Kidney (tissue), 14 donors: ENCODE results near the gene AFAP1L2. TPM values are rescaled to one million over a fixed set of nuclear protein-coding genes. Genes with fewer than 3 reads are reported as not detected.
A peak's percentile ranks its signal among the peaks of the same experiment; 100 is the strongest.

Experiments used
- DNase-seq, 5 donors: peaks; one replicate each; pipeline ENCODE4 v3.0.0-alpha.2; 2013 to 2020
- FAIRE-seq: peaks from 2 replicates; lab custom pipeline; 2012; peaks lifted over from hg19 to GRCh38; lab: Jason Lieb, UNC
- H3K27ac ChIP-seq, 2 donors: one replicate each; pipeline ENCODE4 v1.7.0; 2013; ENCODE audit warnings: low read depth in 2 of 2, low read length in 2 of 2, inconsistent platforms in 1 of 2
- H3K27me3 ChIP-seq: one replicate; pipeline ENCODE4 v1.7.1; 2013; ENCODE audit warnings: low read length, inconsistent platforms; ENCODE audit not compliant: control insufficient read depth, insufficient read depth
- H3K36me3 ChIP-seq, 3 donors: one replicate each; pipeline versions ENCODE4 v1.7.0 to v1.7.1; 2013; ENCODE audit warnings: low read length in 3 of 3, control low read depth in 1 of 3, inconsistent platforms in 1 of 3; ENCODE audit not compliant: insufficient read depth in 3 of 3, control insufficient read depth in 2 of 3
- H3K4me1 ChIP-seq, 3 donors: one replicate each; pipeline versions ENCODE4 v1.7.0 to v1.7.1; 2013; ENCODE audit warnings: low read length in 3 of 3, inconsistent platforms in 1 of 3, low read depth in 1 of 3; ENCODE audit not compliant: control insufficient read depth in 2 of 3, insufficient read depth in 2 of 3
- H3K4me3 ChIP-seq, 3 donors: one replicate each; pipeline versions ENCODE4 v1.7.0 to v1.8.1; 2013; ENCODE audit warnings: low read length in 3 of 3, control low read depth in 1 of 3, inconsistent platforms in 1 of 3
- H3K9ac ChIP-seq, 3 donors: one replicate each; pipeline versions ENCODE4 v1.7.0 to v1.7.1; 2013; ENCODE audit warnings: low read length in 3 of 3, control low read depth in 1 of 3, inconsistent platforms in 1 of 3
- H3K9me3 ChIP-seq, 3 donors: one replicate each; pipeline versions ENCODE4 v1.7.0 to v1.7.1; 2013; ENCODE audit warnings: low read length in 3 of 3, control low read depth in 1 of 3, inconsistent platforms in 1 of 3; ENCODE audit not compliant: control insufficient read depth in 2 of 3, insufficient read depth in 1 of 3
- CTCF ChIP-seq: IDR thresholded peaks from 3 replicates; pipeline ENCODE4 v1.5.1; 2012; ENCODE audit warnings: mild to moderate bottlenecking, moderate library complexity, borderline replicate concordance; ENCODE audit not compliant: insufficient read depth; ENCODE audit errors: extremely low read depth
- intact Hi-C: fragments of 100-400 bp; cut with DNase I; formaldehyde crosslinking; loops from one replicate; pipeline ENCODE4 v1.11.1; 2022
- polyA plus RNA-seq: library from polyadenylated mRNA; stranded (reverse); fragments of 350-450 nt; fragmentation: Illumina TruSeq; extraction: RNeasy Lipid Tissue Mini Kit (QIAGEN cat#74804); gene quantifications from one replicate; pipeline ENCODE4 v1.2.3, GENCODE V29; 2014; ENCODE audit warnings: low read depth, low replicate concordance; ENCODE audit not compliant: insufficient read depth
- total RNA-seq: library from RNA; stranded (reverse); fragmentation: NEBNext Ultra II Directional; extraction: Animal tissue kit (Norgen Biotek cat#: 25700); gene quantifications from one replicate; pipeline ENCODE4 v1.2.1, GENCODE V29; 2021
- donor health status: control.
- donor health status: control.
- donor health status: control.
- donor health status: control.
- donor health status: control.
- donor health status: DM: yes; HTN: yes; CAD: no.
- donor health status: Normal renal cell carcinoma (clear cell type).

The AFAP1L2 gene
- total and polyA plus RNA-seq, 2 donors from 2014 or later, result 19.8 to 24.0 TPM

- no peaks in the 10 kb centered on the region for H3K9me3 ChIP-seq
- H3K27me3 ChIP-seq, result no peaks in the 10 kb centered on the region
- TF ChIP-seq CTCF, result no peak
- no peaks in the 10 kb centered on the region for H3K36me3 ChIP-seq
- H3K4me1 ChIP-seq, result peaks cover 11 to 18% (median 13%) of the 10 kb centered on the region in 3 donors
- H3K9ac ChIP-seq, result no peak overlapping the region
- DNase-seq, result no peak
- FAIRE-seq, result no peak
- intact Hi-C loops, result no loop called here
- no peak overlapping the region for H3K4me3 ChIP-seq
- no peak overlapping the region for H3K27ac ChIP-seq
Measured at GRCh38 chr10:114342976-114343375, 61.3 kb downstream of the AFAP1L2 start.

- Histone ChIP-seq H3K9me3 (no peaks in the 10 kb centered on the region), H3K4me3 (no peak overlapping the region), H3K36me3 (no peaks in the 10 kb centered on the region), H3K9ac (no peak overlapping the region), H3K27me3 (no peaks in the 10 kb centered on the region), H3K4me1 (peaks cover 7 to 15% (median 11%) of the 10 kb centered on the region in 3 donors), H3K27ac (no peak overlapping the region)
- DNase-seq, result no peak
- TF ChIP-seq CTCF, result no peak
- no peak for FAIRE-seq
- intact Hi-C loops, result no loop called here
Measured at GRCh38 chr10:114340816-114341215, 63.5 kb downstream of the AFAP1L2 start.

- peaks cover 0 to 4% (median 0%) of the 10 kb centered on the region in 3 donors for H3K4me1 ChIP-seq
- H3K4me3 ChIP-seq, result no peak overlapping the region
- TF ChIP-seq CTCF, result no peak
- no peak overlapping the region for H3K27ac ChIP-seq
- intact Hi-C loops, result no loop called here
- H3K9ac ChIP-seq, result no peak overlapping the region
- H3K9me3 ChIP-seq, result no peaks in the 10 kb centered on the region
- H3K36me3 ChIP-seq, result no peaks in the 10 kb centered on the region
- no peaks in the 10 kb centered on the region for H3K27me3 ChIP-seq
- FAIRE-seq (no peak), DNase-seq (peak in 2 of 5 donors; percentile 32 to 38)
Measured at GRCh38 chr10:114337510-114338462, 66.5 kb downstream of the AFAP1L2 start.
